Measurements from ENCODE around the gene PML. TPM values are rescaled to one million over a fixed set of nuclear protein-coding genes. Genes with fewer than 3 reads are reported as not detected.
A peak's percentile ranks its signal among the peaks of the same experiment; 100 is the strongest.

The PML gene
- polyA plus RNA-seq, 3 donors, result 13.1 to 40.7 (median 20.6) TPM

- WGBS (ENCODE audit: insufficient coverage), result 95% methylated on average over 27 of the region's 31 CpGs
- Histone ChIP-seq H3K9me3 (replicated peaks in 1 of 2; ENCODE audit: control insufficient read depth in 1 of 2, insufficient read depth in 1 of 2, low read length in 2 of 2) (no peaks in the 10 kb centered on the region), H3K36me3 (replicated peaks in 1 of 2; ENCODE audit: control insufficient read depth in 1 of 2, insufficient read depth in 2 of 2, low read length in 2 of 2) (peaks cover 11 to 38% of the 10 kb centered on the region in 2 donors), H3K27me3 (ENCODE audit: control insufficient read depth in 2 of 2, insufficient read depth in 2 of 2, low read length in 2 of 2) (no peaks in the 10 kb centered on the region), H2AFZ (ENCODE audit: insufficient read depth, low read depth, low read length, poor library complexity, severe bottlenecking) (no peak overlapping the region), H3K27ac (ENCODE audit: low read depth in 1 of 2, low read length in 2 of 2) (no peak overlapping the region), H3K9ac (ENCODE audit: insufficient read depth, low read length, poor library complexity, severe bottlenecking) (no peak overlapping the region), H3K4me2 (replicated peaks; ENCODE audit: extremely low read depth, low read length, poor library complexity, severe bottlenecking) (no peak overlapping the region), H3K4me3 (replicated peaks in 1 of 3; ENCODE audit: low read depth in 2 of 3, low read length in 3 of 3) (no peak overlapping the region), H4K20me1 (ENCODE audit: insufficient read depth, low read length) (no peaks in the 10 kb centered on the region), H3K4me1 (ENCODE audit: control insufficient read depth in 1 of 2, insufficient read depth in 2 of 2, low read length in 2 of 2) (no peaks in the 10 kb centered on the region), H3K79me2 (ENCODE audit: insufficient read depth, low read length) (no peaks in the 10 kb centered on the region)
- intact Hi-C loops (cut with micrococcal nuclease), result no loop called here
- H3K4me1 Mint-ChIP-seq, result peaks cover 5% of the 10 kb centered on the region
- peaks cover 1 to 6% (median 2%) of the 10 kb centered on the region in 3 donors for H3K27me3 Mint-ChIP-seq (ENCODE audit: low read depth in 3 of 3)
- no peaks in the 10 kb centered on the region for H3K9me3 Mint-ChIP-seq
- no peak for DNase-seq
- no peak overlapping the region for H3K27ac Mint-ChIP-seq
- TF ChIP-seq CTCF (IDR thresholded peaks at IDR 0.05), result no peak
- peaks cover 15 to 22% of the 10 kb centered on the region in 2 donors for H3K36me3 Mint-ChIP-seq
- H3K4me3 Mint-ChIP-seq, result no peak overlapping the region
These were observed 50.0 kb downstream of the PML start for GRCh38 chr15:74044267-74045110.

- DNase-seq, result no peak
- Histone ChIP-seq H3K79me2 (ENCODE audit: insufficient read depth, low read length) (no peaks in the 10 kb centered on the region), H3K27me3 (ENCODE audit: control insufficient read depth in 2 of 2, insufficient read depth in 2 of 2, low read length in 2 of 2) (no peaks in the 10 kb centered on the region), H3K27ac (ENCODE audit: low read depth in 1 of 2, low read length in 2 of 2) (no peak overlapping the region), H3K4me1 (ENCODE audit: control insufficient read depth in 1 of 2, insufficient read depth in 2 of 2, low read length in 2 of 2) (no peaks in the 10 kb centered on the region), H3K9me3 (replicated peaks in 1 of 2; ENCODE audit: control insufficient read depth in 1 of 2, insufficient read depth in 1 of 2, low read length in 2 of 2) (no peaks in the 10 kb centered on the region), H3K9ac (ENCODE audit: insufficient read depth, low read length, poor library complexity, severe bottlenecking) (no peak overlapping the region), H2AFZ (ENCODE audit: insufficient read depth, low read depth, low read length, poor library complexity, severe bottlenecking) (no peak overlapping the region), H4K20me1 (ENCODE audit: insufficient read depth, low read length) (no peaks in the 10 kb centered on the region), H3K36me3 (replicated peaks in 1 of 2; ENCODE audit: control insufficient read depth in 1 of 2, insufficient read depth in 2 of 2, low read length in 2 of 2) (peaks cover 11 to 38% of the 10 kb centered on the region in 2 donors), H3K4me3 (replicated peaks in 1 of 3; ENCODE audit: low read depth in 2 of 3, low read length in 3 of 3) (no peak overlapping the region), H3K4me2 (replicated peaks; ENCODE audit: extremely low read depth, low read length, poor library complexity, severe bottlenecking) (no peak overlapping the region)
- Mint-ChIP-seq H3K4me3 (no peak overlapping the region), H3K36me3 (peaks cover 15 to 22% of the 10 kb centered on the region in 2 donors), H3K27ac (peak overlapping the region in 2 of 7 donors; percentile 18 to 68), H3K27me3 (ENCODE audit: low read depth in 3 of 3) (peaks cover 1 to 6% (median 2%) of the 10 kb centered on the region in 3 donors), H3K9me3 (no peaks in the 10 kb centered on the region), H3K4me1 (peaks cover 6% of the 10 kb centered on the region)
- intact Hi-C loops (cut with micrococcal nuclease), result no loop called here
- no peak for TF ChIP-seq CTCF (IDR thresholded peaks at IDR 0.05)
These were observed 50.7 kb downstream of the PML start for GRCh38 chr15:74045184-74045583.
